ENCODE results near the gene ZFP28. TPM values are rescaled to one million over a fixed set of nuclear protein-coding genes. Genes with fewer than 3 reads are reported as not detected.

Gene ZFP28
- total RNA-seq, 4 donors from 2014 or later = 0.20 to 5.4 (median 2.2) TPM

- Histone ChIP-seq H3K27ac (no peak overlapping the region), H3K4me3 (no peak overlapping the region), H3K36me3 (peaks cover 0 to 52% (median 23%) of the 10 kb centered on the region in 4 donors), H3K27me3 (no peaks in the 10 kb centered on the region), H3K9me3 (peaks cover 99 to 100% of the 10 kb centered on the region in 2 donors), H3K4me1 (no peaks in the 10 kb centered on the region)
- in situ Hi-C loops (cut with MboI; ENCODE audit: low pct_ligation_motif_present in 1 of 4, low pct_unique_long_range_greater_than_20kb in 1 of 4, low sequenced_read_pairs in 3 of 4) = no loop called here
- no peak for DNase-seq
- intact Hi-C loops (cut with DNase I; ENCODE audit: low total_unique reads) = no loop called here
- TF ChIP-seq CTCF (IDR thresholded peaks at IDR 0.05) = no peak
- no peak for TF ChIP-seq POLR2AphosphoS5 (IDR thresholded peaks at IDR 0.05)
- TF ChIP-seq EP300 (IDR thresholded peaks at IDR 0.05; ENCODE audit: low read depth) = no peak
- TF ChIP-seq POLR2A (IDR thresholded peaks at IDR 0.05) = no peak
- 91 to 96% methylated on average over 7 to 11 of the region's 11 CpGs for WGBS, 2 donors (ENCODE audit: low coverage in 1 of 2)
These were observed 39.2 kb downstream of the ZFP28 start for GRCh38 chr19:56577719-56578602.

GRCh38 chr19:56594446-56594782, 55.7 kb downstream of the ZFP28 start:
- in situ Hi-C loops (cut with MboI; ENCODE audit: low pct_ligation_motif_present in 1 of 4, low pct_unique_long_range_greater_than_20kb in 1 of 4, low sequenced_read_pairs in 3 of 4) = no loop called here
- Histone ChIP-seq H3K9me3 (no peaks in the 10 kb centered on the region), H3K4me3 (peak overlapping the region in 2 of 4 donors; percentile 84 to 93), H3K4me1 (peaks cover 0 to 11% (median 8%) of the 10 kb centered on the region in 4 donors), H3K27ac (no peak overlapping the region), H3K36me3 (peaks cover 0 to 6% (median 0%) of the 10 kb centered on the region in 4 donors), H3K27me3 (no peaks in the 10 kb centered on the region)
- no peak for DNase-seq
- intact Hi-C loops (cut with DNase I; ENCODE audit: low total_unique reads) = no loop called here
- TF ChIP-seq CTCF (IDR thresholded peaks at IDR 0.05) (no peak), POLR2A (IDR thresholded peaks at IDR 0.05) (no peak), POLR2AphosphoS5 (IDR thresholded peaks at IDR 0.05) (no peak), EP300 (IDR thresholded peaks at IDR 0.05; ENCODE audit: low read depth) (no peak)
- 62 to 65% methylated on average over 4 of the region's 4 CpGs for WGBS, 2 donors (ENCODE audit: low coverage in 1 of 2)

GRCh38 chr19:56594783-56595547, 56.2 kb downstream of the ZFP28 start, which contains the start of gene ZNF71:
Gene ZNF71, plus strand, starts transcription at chr19:56595302. Its CDS starts 6,257 bp downstream, at chr19:56601559.
- peaks cover 0 to 11% (median 8%) of the 10 kb centered on the region in 4 donors for H3K4me1 ChIP-seq
- TF ChIP-seq EP300 (IDR thresholded peaks at IDR 0.05; ENCODE audit: low read depth) (no peak), POLR2A (IDR thresholded peaks at IDR 0.05) (no peak), CTCF (IDR thresholded peaks at IDR 0.05) (no peak), POLR2AphosphoS5 (IDR thresholded peaks at IDR 0.05) (peak in 1 of 3 donors; percentile 4)
- DNase-seq = peak; percentile 91
- peaks cover 0 to 6% (median 0%) of the 10 kb centered on the region in 4 donors for H3K36me3 ChIP-seq
- peak within 1 kb of the TSS; percentile 59 to 80 (median 76) for H3K27ac ChIP-seq
- peak within 1 kb of the TSS; percentile 82 to 93 (median 88) for H3K4me3 ChIP-seq
- no peaks in the 10 kb centered on the region for H3K27me3 ChIP-seq
- intact Hi-C loops (cut with DNase I; ENCODE audit: low total_unique reads) (no loop called here), in situ Hi-C loops (cut with MboI; ENCODE audit: low pct_ligation_motif_present in 1 of 4, low pct_unique_long_range_greater_than_20kb in 1 of 4, low sequenced_read_pairs in 3 of 4) (no loop called here)
- H3K9me3 ChIP-seq = no peaks in the 10 kb centered on the region
- 1% methylated on average over 27 of the region's 52 CpGs; no CpG with 5 or more reads in 1 of the 2 donors for WGBS, 2 donors (ENCODE audit: low coverage in 1 of 2)

GRCh38 chr19:56595548-56595899, 56.8 kb downstream of the ZFP28 start:
- DNase-seq = no peak
- no peak for TF ChIP-seq POLR2A (IDR thresholded peaks at IDR 0.05)
- TF ChIP-seq CTCF (IDR thresholded peaks at IDR 0.05) = no peak
- no peak for TF ChIP-seq EP300 (IDR thresholded peaks at IDR 0.05; ENCODE audit: low read depth)
- no peak for TF ChIP-seq POLR2AphosphoS5 (IDR thresholded peaks at IDR 0.05)
- no peaks in the 10 kb centered on the region for H3K27me3 ChIP-seq
- peak overlapping the region; percentile 82 to 93 (median 88) for H3K4me3 ChIP-seq
- 3% methylated on average over 4 of the region's 4 CpGs for WGBS, 2 donors (ENCODE audit: low coverage in 1 of 2)
- in situ Hi-C loops (cut with MboI; ENCODE audit: low pct_ligation_motif_present in 1 of 4, low pct_unique_long_range_greater_than_20kb in 1 of 4, low sequenced_read_pairs in 3 of 4) (no loop called here), intact Hi-C loops (cut with DNase I; ENCODE audit: low total_unique reads) (no loop called here)
- no peaks in the 10 kb centered on the region for H3K9me3 ChIP-seq
- peaks cover 0 to 6% (median 0%) of the 10 kb centered on the region in 4 donors for H3K36me3 ChIP-seq
- peaks cover 0 to 11% (median 8%) of the 10 kb centered on the region in 4 donors for H3K4me1 ChIP-seq
- H3K27ac ChIP-seq = peak overlapping the region; percentile 59 to 80 (median 76)

Data from transverse colon (tissue), 4 donors.